ENCODE results near the gene GLRX3.

Gene GLRX3

DNA sequence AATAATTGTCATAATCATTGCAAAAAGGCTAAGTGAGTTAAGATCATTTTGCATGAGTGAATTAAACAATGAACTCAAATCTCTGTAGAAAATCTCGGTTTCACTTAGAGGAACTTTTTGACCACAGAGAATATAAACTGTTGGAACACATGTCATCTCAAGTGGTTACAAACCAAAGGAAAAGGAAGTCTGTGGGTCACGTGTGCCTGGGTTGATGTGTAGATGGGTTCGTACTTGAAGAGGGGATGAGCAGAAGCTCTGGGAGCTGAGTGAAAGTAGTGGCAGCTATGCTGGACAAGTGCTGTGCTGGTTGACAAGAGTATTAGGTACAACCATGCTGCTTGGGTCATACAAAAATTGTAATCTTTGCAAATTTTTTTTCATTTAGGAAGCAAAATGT, 35.0 kb downstream of the GLRX3 start:
- Histone ChIP-seq H3K27me3 (ENCODE audit: control insufficient read depth in 1 of 2, insufficient read depth in 1 of 2, low read length in 2 of 2) (no peaks in the 10 kb centered on the region), H3K4ac (ENCODE audit: low read depth in 1 of 2, low read length in 2 of 2) (no peak overlapping the region), H3K27ac (ENCODE audit: low read length, poor library complexity, severe bottlenecking) (no peak overlapping the region), H3K9ac (ENCODE audit: low read length) (no peak overlapping the region), H4K8ac (ENCODE audit: low read length) (no peak overlapping the region), H4K91ac (ENCODE audit: low read length) (no peak overlapping the region), H3K79me1 (replicated peaks; ENCODE audit: low read length, poor library complexity, severe bottlenecking) (peaks cover 28% of the 10 kb centered on the region), H3K9me3 (ENCODE audit: control insufficient read depth, low read length) (no peaks in the 10 kb centered on the region), H3K14ac (ENCODE audit: low read length in 2 of 2) (no peak overlapping the region), H2AK5ac (ENCODE audit: low read length, severe bottlenecking) (no peak overlapping the region), H2BK12ac (ENCODE audit: low read length in 2 of 2) (no peak overlapping the region), H2BK120ac (ENCODE audit: low read depth, low read length) (no peak overlapping the region), H3K4me1 (ENCODE audit: control insufficient read depth, insufficient read depth, low read depth, low read length) (peaks cover 7% of the 10 kb centered on the region), H3K4me2 (ENCODE audit: low read length, poor library complexity, severe bottlenecking) (no peak overlapping the region), H3K23ac (ENCODE audit: low read length in 2 of 2) (no peak overlapping the region), H3K4me3 (ENCODE audit: insufficient read depth in 1 of 2, low read depth in 1 of 2, low read length in 2 of 2) (no peak overlapping the region), H3K36me3 (ENCODE audit: control insufficient read depth in 1 of 2, insufficient read depth in 2 of 2, low read depth in 1 of 2, low read length in 2 of 2) (peaks cover 30 to 88% of the 10 kb centered on the region in 2 experiments), H2BK15ac (ENCODE audit: low read depth, poor library complexity, severe bottlenecking) (no peak overlapping the region), H3K18ac (ENCODE audit: low read depth in 1 of 2, low read length in 2 of 2) (no peak overlapping the region), H2AFZ (ENCODE audit: low read depth, low read length) (no peak overlapping the region), H2BK5ac (ENCODE audit: low read depth, low read length, poor library complexity, severe bottlenecking) (no peak overlapping the region)
- 86% methylated on average over 3 of the region's 3 CpGs for WGBS
- peak; percentile 55 for DNase-seq

DNA sequence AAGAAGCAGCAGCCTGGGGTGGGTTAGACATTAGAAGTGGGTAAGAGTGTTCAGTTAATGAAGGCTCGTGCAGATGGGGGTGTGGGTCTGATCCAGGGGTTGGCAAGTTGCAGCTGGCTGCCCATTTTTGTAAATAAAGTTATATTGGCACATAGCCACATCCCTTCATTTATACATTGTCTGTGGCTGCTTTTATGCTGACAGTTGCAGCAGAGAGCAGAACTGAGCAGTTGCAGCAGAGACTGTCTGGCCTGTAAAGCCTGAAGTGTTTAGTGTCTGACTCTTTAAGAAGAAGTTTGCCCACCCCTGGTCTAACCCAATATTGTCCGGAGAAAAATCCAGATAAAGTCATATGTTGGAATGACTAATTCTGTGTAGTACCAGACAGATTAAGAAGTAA, 38.1 kb downstream of the GLRX3 start:
- Histone ChIP-seq H2AFZ (ENCODE audit: low read depth, low read length) (no peak overlapping the region), H3K36me3 (ENCODE audit: control insufficient read depth in 1 of 2, insufficient read depth in 2 of 2, low read depth in 1 of 2, low read length in 2 of 2) (peaks cover 27 to 80% of the 10 kb centered on the region in 2 experiments), H2AK5ac (ENCODE audit: low read length, severe bottlenecking) (no peak overlapping the region), H3K4me3 (ENCODE audit: insufficient read depth in 1 of 2, low read depth in 1 of 2, low read length in 2 of 2) (no peak overlapping the region), H3K27me3 (ENCODE audit: control insufficient read depth in 1 of 2, insufficient read depth in 1 of 2, low read length in 2 of 2) (no peaks in the 10 kb centered on the region), H3K23ac (ENCODE audit: low read length in 2 of 2) (no peak overlapping the region), H3K4me2 (ENCODE audit: low read length, poor library complexity, severe bottlenecking) (peak overlapping the region; percentile 11), H4K8ac (ENCODE audit: low read length) (no peak overlapping the region), H3K79me1 (replicated peaks; ENCODE audit: low read length, poor library complexity, severe bottlenecking) (peaks cover 29% of the 10 kb centered on the region), H3K9ac (ENCODE audit: low read length) (no peak overlapping the region), H3K27ac (ENCODE audit: low read length, poor library complexity, severe bottlenecking) (no peak overlapping the region), H3K18ac (ENCODE audit: low read depth in 1 of 2, low read length in 2 of 2) (peak overlapping the region in 1 of 2 experiments; percentile 33), H4K91ac (ENCODE audit: low read length) (no peak overlapping the region), H3K4ac (ENCODE audit: low read depth in 1 of 2, low read length in 2 of 2) (no peak overlapping the region), H2BK120ac (ENCODE audit: low read depth, low read length) (no peak overlapping the region), H3K9me3 (ENCODE audit: control insufficient read depth, low read length) (no peaks in the 10 kb centered on the region), H3K4me1 (ENCODE audit: control insufficient read depth, insufficient read depth, low read depth, low read length) (peaks cover 5% of the 10 kb centered on the region), H2BK15ac (ENCODE audit: low read depth, poor library complexity, severe bottlenecking) (no peak overlapping the region), H2BK12ac (ENCODE audit: low read length in 2 of 2) (no peak overlapping the region), H3K14ac (ENCODE audit: low read length in 2 of 2) (no peak overlapping the region), H2BK5ac (ENCODE audit: low read depth, low read length, poor library complexity, severe bottlenecking) (no peak overlapping the region)
- no peak for DNase-seq
- no CpG with 5 or more reads among the region's 2 CpGs for WGBS

DNA sequence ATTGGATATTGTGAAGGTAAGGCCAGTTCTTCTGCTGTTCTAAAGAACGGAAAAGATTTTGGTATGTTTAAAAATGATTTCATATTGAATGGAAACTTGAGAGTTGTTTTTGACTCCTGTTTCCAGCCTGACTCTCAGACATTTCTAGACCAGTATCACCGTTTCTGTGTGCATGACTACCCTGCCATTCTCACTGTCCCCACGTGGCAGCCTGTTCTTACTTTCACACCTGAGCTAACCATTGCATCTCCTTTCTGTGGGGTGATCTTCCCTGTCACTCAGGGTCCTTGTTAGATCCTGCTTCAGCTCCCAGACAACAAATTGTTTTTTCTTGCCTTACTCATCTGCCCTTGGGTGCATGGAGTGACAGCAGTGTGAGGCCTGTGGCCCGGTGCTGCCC, 38.9 kb downstream of the GLRX3 start:
- Histone ChIP-seq H3K4me3 (ENCODE audit: insufficient read depth in 1 of 2, low read depth in 1 of 2, low read length in 2 of 2) (no peak overlapping the region), H3K79me1 (replicated peaks; ENCODE audit: low read length, poor library complexity, severe bottlenecking) (peaks cover 31% of the 10 kb centered on the region), H2AFZ (ENCODE audit: low read depth, low read length) (no peak overlapping the region), H3K4me2 (ENCODE audit: low read length, poor library complexity, severe bottlenecking) (no peak overlapping the region), H3K27ac (ENCODE audit: low read length, poor library complexity, severe bottlenecking) (no peak overlapping the region), H3K4me1 (ENCODE audit: control insufficient read depth, insufficient read depth, low read depth, low read length) (peaks cover 3% of the 10 kb centered on the region), H3K27me3 (ENCODE audit: control insufficient read depth in 1 of 2, insufficient read depth in 1 of 2, low read length in 2 of 2) (no peaks in the 10 kb centered on the region), H3K4ac (ENCODE audit: low read depth in 1 of 2, low read length in 2 of 2) (no peak overlapping the region), H2BK15ac (ENCODE audit: low read depth, poor library complexity, severe bottlenecking) (no peak overlapping the region), H3K9ac (ENCODE audit: low read length) (no peak overlapping the region), H3K14ac (ENCODE audit: low read length in 2 of 2) (no peak overlapping the region), H4K8ac (ENCODE audit: low read length) (no peak overlapping the region), H3K18ac (ENCODE audit: low read depth in 1 of 2, low read length in 2 of 2) (no peak overlapping the region), H2AK5ac (ENCODE audit: low read length, severe bottlenecking) (no peak overlapping the region), H3K36me3 (ENCODE audit: control insufficient read depth in 1 of 2, insufficient read depth in 2 of 2, low read depth in 1 of 2, low read length in 2 of 2) (peaks cover 28 to 73% of the 10 kb centered on the region in 2 experiments), H3K23ac (ENCODE audit: low read length in 2 of 2) (no peak overlapping the region), H2BK5ac (ENCODE audit: low read depth, low read length, poor library complexity, severe bottlenecking) (no peak overlapping the region), H2BK12ac (ENCODE audit: low read length in 2 of 2) (no peak overlapping the region), H2BK120ac (ENCODE audit: low read depth, low read length) (no peak overlapping the region), H4K91ac (ENCODE audit: low read length) (no peak overlapping the region), H3K9me3 (ENCODE audit: control insufficient read depth, low read length) (no peaks in the 10 kb centered on the region)
- DNase-seq = no peak
- WGBS = 90% methylated on average over 4 of the region's 4 CpGs

DNA sequence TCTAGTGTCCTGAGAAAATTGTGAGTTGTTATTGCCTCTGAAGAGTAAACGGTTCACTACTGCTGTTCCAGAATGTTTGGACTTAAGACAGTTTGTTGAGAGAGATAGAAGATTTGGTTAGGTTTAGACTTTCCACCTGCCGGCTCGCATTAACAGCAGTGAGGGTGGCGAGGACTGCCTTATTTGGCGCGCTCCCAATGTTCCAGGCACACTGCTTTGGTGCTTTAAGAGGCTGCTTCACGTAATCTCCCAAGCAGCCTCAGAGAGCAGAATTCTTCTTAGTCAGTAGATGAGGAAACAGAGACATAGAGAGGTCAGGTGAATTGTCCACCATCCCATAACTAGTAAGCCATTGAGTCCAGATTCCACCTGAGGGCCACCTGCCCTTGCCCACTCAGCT, 41.1 kb downstream of the GLRX3 start:
- Histone ChIP-seq H3K9me3 (ENCODE audit: control insufficient read depth, low read length) (no peaks in the 10 kb centered on the region), H3K4me1 (ENCODE audit: control insufficient read depth, insufficient read depth, low read depth, low read length) (peaks cover 3% of the 10 kb centered on the region), H3K27me3 (ENCODE audit: control insufficient read depth in 1 of 2, insufficient read depth in 1 of 2, low read length in 2 of 2) (no peaks in the 10 kb centered on the region), H3K36me3 (ENCODE audit: control insufficient read depth in 1 of 2, insufficient read depth in 2 of 2, low read depth in 1 of 2, low read length in 2 of 2) (peaks cover 33 to 77% of the 10 kb centered on the region in 2 experiments), H4K91ac (ENCODE audit: low read length) (no peak overlapping the region), H2AFZ (ENCODE audit: low read depth, low read length) (no peak overlapping the region), H3K4ac (ENCODE audit: low read depth in 1 of 2, low read length in 2 of 2) (no peak overlapping the region), H3K4me3 (ENCODE audit: insufficient read depth in 1 of 2, low read depth in 1 of 2, low read length in 2 of 2) (no peak overlapping the region), H4K8ac (ENCODE audit: low read length) (no peak overlapping the region), H3K4me2 (ENCODE audit: low read length, poor library complexity, severe bottlenecking) (no peak overlapping the region), H3K23ac (ENCODE audit: low read length in 2 of 2) (no peak overlapping the region), H2AK5ac (ENCODE audit: low read length, severe bottlenecking) (no peak overlapping the region), H2BK5ac (ENCODE audit: low read depth, low read length, poor library complexity, severe bottlenecking) (no peak overlapping the region), H2BK12ac (ENCODE audit: low read length in 2 of 2) (no peak overlapping the region), H2BK15ac (ENCODE audit: low read depth, poor library complexity, severe bottlenecking) (no peak overlapping the region), H2BK120ac (ENCODE audit: low read depth, low read length) (no peak overlapping the region), H3K18ac (ENCODE audit: low read depth in 1 of 2, low read length in 2 of 2) (no peak overlapping the region), H3K27ac (ENCODE audit: low read length, poor library complexity, severe bottlenecking) (no peak overlapping the region), H3K9ac (ENCODE audit: low read length) (no peak overlapping the region), H3K79me1 (replicated peaks; ENCODE audit: low read length, poor library complexity, severe bottlenecking) (peaks cover 40% of the 10 kb centered on the region), H3K14ac (ENCODE audit: low read length in 2 of 2) (no peak overlapping the region)
- DNase-seq = no peak
- WGBS = 94% methylated on average over 7 of the region's 7 CpGs
